HepG2 (cell line): ENCODE results near the gene ZNFX1. TPM values are rescaled to one million over a fixed set of nuclear protein-coding genes. Genes with fewer than 3 reads are reported as not detected.

Experiments used
- ATAC-seq: fragments of 200-7000 bp; cut with Tn5 transposase; 3 replicates; pipeline ENCODE4 v1.9.1; 2020; ENCODE audit warnings: mild to moderate bottlenecking, moderate library complexity
- BruUV-seq: library from RNA; stranded (reverse); fragments of 400-500 nt; replicated peaks from 2 replicates; lab custom pipeline; 2021; lab: Mats Ljungman, UMichigan
- CTCF ChIA-PET: fragments of 300-600 bp; formaldehyde crosslinking; extraction: SDS; loops from one replicate; lab custom pipeline; 2021; ENCODE audit warnings: low total read pairs, inconsistent platforms, low intra/inter-chr PET ratio; lab: Yijun Ruan, JAX
- POLR2A ChIA-PET: fragments of 350-600 bp; sonication (Branson Sonifier 250); formaldehyde crosslinking; loops from one replicate; lab custom pipeline; 2020; ENCODE audit warnings: antibody characterized with exemption, inconsistent platforms; lab: Yijun Ruan, JAX
- DNase-seq: peaks from one replicate; pipeline ENCODE4 v3.0.0-alpha.2; 2015; ENCODE audit warnings: low spot score
- FAIRE-seq: peaks from 3 replicates; lab custom pipeline; 2011; peaks lifted over from hg19 to GRCh38; lab: Jason Lieb, UNC
- H2AFZ ChIP-seq: one replicate; pipeline ENCODE4 v1.6.1; 2011; ENCODE audit warnings: low read length, inconsistent platforms
- H3K27ac ChIP-seq: fragments of 300-600 bp; 3 replicates; pipeline ENCODE4 v1.8.0; 2011; ENCODE audit warnings: mixed run types, mild to moderate bottlenecking, mixed read lengths, low read length, inconsistent platforms; ENCODE audit not compliant: insufficient read depth; ENCODE audit errors: extremely low read length
- H3K27me3 ChIP-seq, 2 experiments: fragments of 200-600 bp in 1 of 2; 2 replicates in 1 of 2; 3 replicates in 1 of 2; pipeline versions ENCODE4 v1.6.0 to v1.8.0; 2011; ENCODE audit warnings: low read length in 2 of 2, mild to moderate bottlenecking in 2 of 2, moderate library complexity in 2 of 2, inconsistent platforms in 1 of 2; ENCODE audit not compliant: insufficient read depth in 2 of 2, control insufficient read depth in 1 of 2
- H3K36me3 ChIP-seq, 2 experiments: fragments of 200-600 bp in 1 of 2; replicated peaks in 1 of 2; 2 replicates in 1 of 2; 3 replicates in 1 of 2; pipeline versions ENCODE4 v1.5.1 to v1.8.0; 2011; ENCODE audit warnings: low read length in 2 of 2, inconsistent platforms in 1 of 2; ENCODE audit not compliant: insufficient read depth in 2 of 2, control insufficient read depth in 1 of 2
- H3K4me1 ChIP-seq: 2 replicates; pipeline ENCODE4 v1.5.1; 2012; ENCODE audit warnings: low read length, inconsistent platforms; ENCODE audit not compliant: insufficient read depth
- H3K4me2 ChIP-seq: 2 replicates; pipeline ENCODE4 v1.6.0; 2011; ENCODE audit warnings: low read depth, low read length, inconsistent platforms
- H3K4me3 ChIP-seq, 3 experiments: fragments of 200-600 bp in 1 of 3; sonication (generic), shearing (Covaris generic) in 1 of 3; replicated peaks in 1 of 3; 2 replicates each; pipeline ENCODE4 v1.5.1; 2011 to 2016; ENCODE audit warnings: low read length in 3 of 3, inconsistent platforms in 2 of 3, low read depth in 2 of 3, mild to moderate bottlenecking in 2 of 3, control low read depth in 1 of 3, mixed read lengths in 1 of 3; ENCODE audit not compliant: insufficient read depth in 1 of 3
- H3K79me2 ChIP-seq: one replicate; pipeline ENCODE4 v1.6.1; 2011; ENCODE audit warnings: low read length, inconsistent platforms; ENCODE audit not compliant: insufficient read depth
- H3K9ac ChIP-seq: 2 replicates; pipeline ENCODE4 v1.6.0; 2011; ENCODE audit warnings: mild to moderate bottlenecking, low read depth, low read length, inconsistent platforms; ENCODE audit not compliant: insufficient read depth
- H3K9me3 ChIP-seq: 2 replicates; pipeline ENCODE4 v1.5.1; 2012; ENCODE audit warnings: mild to moderate bottlenecking, low read length
- H4K20me1 ChIP-seq: 2 replicates; pipeline ENCODE4 v1.6.0; 2011; ENCODE audit warnings: inconsistent platforms, mild to moderate bottlenecking, low read length, moderate library complexity; ENCODE audit not compliant: insufficient read depth
- ARHGAP35 ChIP-seq: sonication (generic); formaldehyde crosslinking; IDR thresholded peaks from 2 replicates; pipeline ENCODE4 v1.9.0; 2022; ENCODE audit warnings: mild to moderate bottlenecking, inconsistent platforms, moderate library complexity, missing genetic modification reagents, borderline replicate concordance
- ATF5 ChIP-seq: sonication (generic); formaldehyde crosslinking; IDR thresholded peaks from 2 replicates; pipeline ENCODE4 v1.4.0; 2020; ENCODE audit warnings: mild to moderate bottlenecking, low read depth, missing genetic modification reagents
- CSRNP1 ChIP-seq: sonication (generic); formaldehyde crosslinking; IDR thresholded peaks from 2 replicates; pipeline ENCODE4 v1.8.1; 2023; ENCODE audit warnings: mild to moderate bottlenecking, missing genetic modification reagents
- DNMT1 ChIP-seq: sonication (generic); formaldehyde crosslinking; IDR thresholded peaks from 2 replicates; pipeline ENCODE4 v1.5.1; 2020; ENCODE audit warnings: mild to moderate bottlenecking, missing genetic modification reagents
- IRF2 ChIP-seq: IDR thresholded peaks from 2 replicates; pipeline ENCODE4 v1.6.1; 2018; ENCODE audit warnings: missing genetic modification reagents, missing compliant biosample characterization
- JUN ChIP-seq: sonication (generic); formaldehyde crosslinking; IDR thresholded peaks from 2 replicates; pipeline ENCODE4 v1.4.0; 2020; ENCODE audit warnings: mild to moderate bottlenecking, missing genetic modification reagents
- RBAK ChIP-seq: sonication (generic); formaldehyde crosslinking; IDR thresholded peaks from 2 replicates; pipeline ENCODE4 v1.5.1; 2020; ENCODE audit warnings: mild to moderate bottlenecking, missing genetic modification reagents
- RBFOX2 ChIP-seq: fragments of 200-400 bp; formaldehyde crosslinking; IDR thresholded peaks from 2 replicates; pipeline ENCODE4 v1.6.1; 2017; ENCODE audit warnings: low read depth, mild to moderate bottlenecking, low read length
- SETDB1 ChIP-seq: sonication (generic); formaldehyde crosslinking; IDR thresholded peaks from 2 replicates; pipeline ENCODE4 v1.5.1; 2020; ENCODE audit warnings: missing genetic modification reagents, mild to moderate bottlenecking, borderline replicate concordance
- XRCC5 ChIP-seq: fragments of 200-400 bp; formaldehyde crosslinking; optimal IDR thresholded peaks from 2 replicates; pipeline ENCODE3; 2017; ENCODE audit warnings: mild to moderate bottlenecking, low read length
- ZNF318 ChIP-seq: sonication (generic); formaldehyde crosslinking; IDR thresholded peaks from 2 replicates; pipeline ENCODE4 v1.4.0; 2020; ENCODE audit warnings: mild to moderate bottlenecking, missing genetic modification reagents
- ZNF530 ChIP-seq: sonication (generic); formaldehyde crosslinking; IDR thresholded peaks from 2 replicates; pipeline ENCODE4 v1.5.0; 2020; ENCODE audit warnings: low read depth, mild to moderate bottlenecking, missing genetic modification reagents
- ZNF570 ChIP-seq: sonication (generic); formaldehyde crosslinking; IDR thresholded peaks from 2 replicates; pipeline ENCODE4 v1.4.0; 2020; ENCODE audit warnings: mild to moderate bottlenecking, missing genetic modification reagents, borderline replicate concordance
- ZNF678 ChIP-seq: sonication (generic); formaldehyde crosslinking; IDR thresholded peaks from 2 replicates; pipeline ENCODE4 v1.4.0; 2020; ENCODE audit warnings: mild to moderate bottlenecking, missing genetic modification reagents
- WGBS: methylation state at CpG from one replicate; pipeline ENCODE4 v1.1.6; 2017; ENCODE audit warnings: low lambda C conversion rate; 5-methylcytosine and 5-hydroxymethylcytosine counted together
- in situ Hi-C: cut with HindIII; loops from 2 replicates; pipeline ENCODE4 v1.10.0; 2017; ENCODE audit warnings: low pct_unique_long_range_greater_than_20kb; ENCODE audit not compliant: extremely low pct_ligation_motif_present
- intact Hi-C: fragments of 100-400 bp; cut with micrococcal nuclease; formaldehyde crosslinking; loops from one replicate; pipeline ENCODE4 v1.10.0; 2022; ENCODE audit not compliant: unreplicated experiment
- polyA plus RNA-seq, 8 experiments: library from polyadenylated mRNA; depleted of rRNA in 3 of 8; stranded (reverse) in 7 of 8; unstranded in 1 of 8; fragments of >200 nt; fragmentation: Illumina TruSeq in 4 of 8; extraction: Trizol in 4 of 8; gene quantifications; 2 replicates each; pipeline versions ENCODE4 v1.2.1 to v1.2.3, GENCODE V29; 2011 to 2016; ENCODE audit warnings: low read depth in 4 of 8, missing spikeins in 1 of 8, mixed read lengths in 1 of 8; ENCODE audit not compliant: insufficient read depth in 1 of 8
- total RNA-seq, 5 experiments: library from RNA; depleted of rRNA; stranded (reverse); fragments of >200 nt; fragmentation: Illumina TruSeq; extraction: Trizol; gene quantifications; 2 replicates each; pipeline ENCODE4 v1.2.3, GENCODE V29; 2016; ENCODE audit warnings: low read depth in 1 of 5

The ZNFX1 gene
- total and polyA plus RNA-seq, 2 of the 13 experiments (the other 11 are each of a cell fraction or from before 2014, with no cell fraction given): 2.9 to 11.1 TPM

DNA sequence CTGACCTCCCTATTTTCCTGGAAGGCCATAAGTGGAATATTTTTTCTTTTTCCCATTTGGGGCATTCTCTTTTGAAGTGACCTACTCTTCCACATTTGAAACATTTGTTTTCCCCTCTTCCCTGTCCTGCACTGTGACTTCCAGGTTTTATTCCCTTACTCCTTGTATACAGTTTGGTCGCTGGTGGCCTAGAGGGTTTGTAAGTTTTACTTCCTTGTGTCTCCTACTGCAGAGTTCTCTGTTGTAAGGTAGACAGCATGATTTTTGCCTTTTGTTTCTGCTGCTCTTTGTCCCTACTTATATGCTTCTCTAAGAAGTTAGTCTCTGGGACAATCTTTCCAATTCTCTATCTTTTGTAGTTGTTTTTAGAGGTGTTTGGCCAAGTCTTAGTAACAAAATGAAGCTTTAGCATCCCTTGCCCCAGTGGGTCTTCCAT lies 7.4 kb upstream of the ZNFX1 start:
- FAIRE-seq (no peak), DNase-seq (no peak), ATAC-seq (no peak)
- WGBS: 80% methylated on average over 1 of the region's 1 CpG
- Histone ChIP-seq H3K27ac (peak overlapping the region; percentile 39), H3K36me3 (peaks cover 60 to 96% of the 10 kb centered on the region in 2 experiments), H2AFZ (no peak overlapping the region), H3K4me1 (peaks cover 84% of the 10 kb centered on the region), H4K20me1 (peaks cover 100% of the 10 kb centered on the region), H3K4me3 (peak overlapping the region in 1 of 3 experiments; percentile 20; a peak in 1 of 6 replicates), H3K9ac (no peak overlapping the region), H3K9me3 (no peaks in the 10 kb centered on the region), H3K79me2 (peaks cover 79% of the 10 kb centered on the region), H3K27me3 (no peaks in the 10 kb centered on the region; a peak in 1 of 5 replicates), H3K4me2 (peak overlapping the region; percentile 96)
- in situ Hi-C loops: no loop called here
- ChIA-PET POLR2A (no interaction called here), CTCF (no interaction called here)
- no TSS peak for BruUV-seq
- intact Hi-C loops: no loop called here
- no peak for TF ChIP-seq ZNF530 (CRISPR knock-in tag)
- TF ChIP-seq ZNF678 (CRISPR knock-in tag): no peak
- TF ChIP-seq SETDB1 (CRISPR knock-in tag): no peak
- no peak for TF ChIP-seq IRF2
- no peak for TF ChIP-seq CSRNP1 (CRISPR knock-in tag)
- TF ChIP-seq ZNF318: no peak
- TF ChIP-seq ARHGAP35: no peak
- TF ChIP-seq RBAK: no peak
- no peak for TF ChIP-seq ZNF570 (CRISPR knock-in tag)
- no peak for TF ChIP-seq XRCC5
- TF ChIP-seq DNMT1 (CRISPR knock-in tag): no peak
- peak; percentile 53 for TF ChIP-seq RBFOX2
- no peak for TF ChIP-seq ATF5 (CRISPR knock-in tag)
- no peak for TF ChIP-seq JUN (CRISPR knock-in tag)
